Peyer's patch (tissue), 4 donors: ENCODE measurements around the gene OSBPL5.

ENCODE experiments used
- POLR2A ChIP-seq, 2 donors: fragments of 450-650 bp; IDR thresholded peaks; one replicate each; pipeline ENCODE4 v1.5.1; 2017; ENCODE audit warnings: antibody characterized with exemption in 2 of 2, mild to moderate bottlenecking in 2 of 2, moderate library complexity in 2 of 2
- TF ChIP-seq, protein P1 (sequence below), 6 experiments: fragments of 450-650 bp in 4 of 6; fragments of 200-600 bp in 2 of 6; sonication (generic) in 1 of 6; IDR thresholded peaks; one replicate each; pipeline ENCODE4 v1.5.1; 2017 to 2019; ENCODE audit warnings: antibody characterized with exemption in 6 of 6, mild to moderate bottlenecking in 3 of 6, moderate library complexity in 1 of 6

DNA sequence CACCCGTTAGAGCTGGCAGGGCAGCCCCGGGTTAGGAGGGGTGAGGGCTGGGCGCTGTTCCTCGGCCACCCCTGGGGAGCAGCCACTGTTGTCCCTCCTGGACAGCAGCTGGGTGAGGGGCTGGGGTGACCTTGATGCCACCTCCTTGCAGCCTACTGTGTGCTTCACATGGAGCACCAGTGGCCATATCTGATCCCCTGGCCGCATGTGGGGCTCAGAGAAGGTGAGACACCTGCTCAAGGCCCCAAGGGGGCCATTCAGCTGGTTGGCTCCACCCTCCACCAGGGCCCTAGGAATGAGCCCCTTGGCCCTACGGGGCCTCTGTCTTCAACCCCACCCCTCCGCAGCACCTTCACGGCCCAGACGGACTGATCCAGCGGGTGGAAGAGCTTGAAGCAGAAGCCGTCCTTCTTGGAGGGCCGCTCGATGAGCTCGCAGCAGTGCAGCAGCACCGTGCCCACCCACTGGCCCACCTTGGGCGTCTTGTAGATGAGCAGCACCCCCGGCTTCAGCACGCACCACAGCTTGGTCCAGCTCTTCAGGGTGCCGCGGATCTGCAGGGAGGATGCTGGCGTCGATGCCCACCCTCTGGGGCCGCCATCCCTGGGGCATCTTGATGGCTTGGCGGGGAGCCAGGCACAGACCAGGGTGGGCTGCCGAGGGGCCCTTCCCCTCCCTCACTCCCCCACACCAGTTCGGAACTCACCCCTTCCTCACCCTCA is 44.9 kb downstream of the OSBPL5 start:
- TF ChIP-seq, protein P1, sequence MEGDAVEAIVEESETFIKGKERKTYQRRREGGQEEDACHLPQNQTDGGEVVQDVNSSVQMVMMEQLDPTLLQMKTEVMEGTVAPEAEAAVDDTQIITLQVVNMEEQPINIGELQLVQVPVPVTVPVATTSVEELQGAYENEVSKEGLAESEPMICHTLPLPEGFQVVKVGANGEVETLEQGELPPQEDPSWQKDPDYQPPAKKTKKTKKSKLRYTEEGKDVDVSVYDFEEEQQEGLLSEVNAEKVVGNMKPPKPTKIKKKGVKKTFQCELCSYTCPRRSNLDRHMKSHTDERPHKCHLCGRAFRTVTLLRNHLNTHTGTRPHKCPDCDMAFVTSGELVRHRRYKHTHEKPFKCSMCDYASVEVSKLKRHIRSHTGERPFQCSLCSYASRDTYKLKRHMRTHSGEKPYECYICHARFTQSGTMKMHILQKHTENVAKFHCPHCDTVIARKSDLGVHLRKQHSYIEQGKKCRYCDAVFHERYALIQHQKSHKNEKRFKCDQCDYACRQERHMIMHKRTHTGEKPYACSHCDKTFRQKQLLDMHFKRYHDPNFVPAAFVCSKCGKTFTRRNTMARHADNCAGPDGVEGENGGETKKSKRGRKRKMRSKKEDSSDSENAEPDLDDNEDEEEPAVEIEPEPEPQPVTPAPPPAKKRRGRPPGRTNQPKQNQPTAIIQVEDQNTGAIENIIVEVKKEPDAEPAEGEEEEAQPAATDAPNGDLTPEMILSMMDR (IDR thresholded peaks at IDR 0.05), result no peak
- TF ChIP-seq POLR2A (IDR thresholded peaks at IDR 0.05), result no peak
